ENCODE data around the gene GUCY1A2. TPM values are rescaled to one million over a fixed set of nuclear protein-coding genes. Genes with fewer than 3 reads are reported as not detected.

The GUCY1A2 gene
- total and polyA plus RNA-seq, 2 donors (not counting 1 experiment from before 2014, with no cell fraction given), result not detected

DNA sequence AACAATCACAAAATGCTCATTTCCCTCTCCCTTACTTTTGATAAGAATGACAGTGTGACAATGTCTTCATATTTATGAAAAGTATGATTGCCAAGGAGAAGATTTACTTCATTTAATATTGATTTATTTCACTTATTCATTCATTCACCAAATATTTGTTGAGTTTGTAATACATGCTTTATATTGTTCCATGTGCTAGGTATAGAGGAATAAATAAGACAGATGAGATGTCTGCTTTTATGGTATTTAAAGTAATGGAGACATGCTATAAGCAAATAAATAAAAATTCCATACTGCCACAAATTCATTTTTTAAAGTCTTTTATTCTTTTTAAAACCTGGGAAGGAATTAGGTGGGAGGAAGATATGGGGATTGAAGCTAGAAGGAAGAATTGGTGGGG lies 289.4 kb downstream of the GUCY1A2 start:
- no peak overlapping the region for H3K4me3 ChIP-seq (ENCODE audit: control extremely low read depth in 1 of 5, extremely low read depth in 1 of 5, insufficient read depth in 1 of 5, low read depth in 2 of 5, low read length in 4 of 5)
- H3K27me3 ChIP-seq (replicated peaks in 1 of 4; ENCODE audit: control extremely low read depth in 1 of 4, control insufficient read depth in 3 of 4, insufficient read depth in 4 of 4, low read length in 3 of 4), result no peaks in the 10 kb centered on the region
- ATAC-seq (ENCODE audit: low read depth) (no peak), DNase-seq (no peak)
- Mint-ChIP-seq H3K27ac (no peak overlapping the region), H3K9me3 (ENCODE audit: insufficient read depth) (peaks cover 3% of the 10 kb centered on the region), H3K27me3 (no peaks in the 10 kb centered on the region), H3K4me1 (no peaks in the 10 kb centered on the region), H3K4me3 (no peak overlapping the region)
- H2AFZ ChIP-seq (ENCODE audit: insufficient read depth, low read depth, low read length, poor library complexity, severe bottlenecking), result no peak overlapping the region
- ChIA-PET POLR2A (no interaction called here), CTCF (no interaction called here)
- TF ChIP-seq EZH2 (IDR thresholded peaks at IDR 0.05; ENCODE audit: borderline replicate concordance, insufficient read depth, low read depth, low read length, poor library complexity, severe bottlenecking), result no peak
- TF ChIP-seq CTCF (IDR thresholded peaks at IDR 0.05), result no peak
- H3K9ac ChIP-seq (ENCODE audit: low read length), result no peak overlapping the region
- H4K20me1 ChIP-seq (ENCODE audit: control insufficient read depth, insufficient read depth, low read length, poor library complexity, severe bottlenecking), result no peaks in the 10 kb centered on the region
- no peaks in the 10 kb centered on the region for H3K36me3 ChIP-seq (replicated peaks in 1 of 2; ENCODE audit: control extremely low read depth in 1 of 2, control insufficient read depth in 1 of 2, extremely low read depth in 1 of 2, insufficient read depth in 2 of 2, low read length in 1 of 2)
- H3K4me2 ChIP-seq (replicated peaks; ENCODE audit: low read depth, low read length, poor library complexity, severe bottlenecking), result no peak overlapping the region
- H3K4me1 ChIP-seq (ENCODE audit: control insufficient read depth in 2 of 2, insufficient read depth in 2 of 2, low read length in 2 of 2), result no peaks in the 10 kb centered on the region
- no peak overlapping the region for H3K27ac ChIP-seq (ENCODE audit: low read length in 2 of 2)
- no peaks in the 10 kb centered on the region for H3K79me2 ChIP-seq (ENCODE audit: control insufficient read depth, insufficient read depth, low read length)
- H3K9me3 ChIP-seq (ENCODE audit: control extremely low read depth in 1 of 3, control insufficient read depth in 2 of 3, insufficient read depth in 1 of 3, low read length in 2 of 3), result no peaks in the 10 kb centered on the region
- intact Hi-C loops (cut with micrococcal nuclease), result no loop called here

DNA sequence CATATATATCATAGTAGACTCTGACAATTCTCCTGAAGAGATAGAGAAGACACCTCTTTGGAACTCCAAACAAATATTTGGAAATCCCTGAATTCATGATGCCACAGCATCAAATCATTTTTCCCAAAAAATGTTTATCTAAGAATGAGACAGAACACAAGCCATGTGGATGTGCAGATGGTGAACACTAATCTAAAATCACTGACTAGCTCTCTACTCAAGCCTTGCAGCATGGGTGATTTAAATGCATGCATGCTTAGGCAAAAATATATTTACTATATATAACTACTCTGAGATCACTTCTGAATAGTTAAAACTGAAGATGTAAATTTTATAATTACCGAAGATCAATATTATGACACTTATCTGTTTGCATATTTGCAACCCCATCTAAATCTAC lies 289.9 kb downstream of the GUCY1A2 start:
- intact Hi-C loops (cut with micrococcal nuclease), result no loop called here
- Histone ChIP-seq H3K9me3 (ENCODE audit: control extremely low read depth in 1 of 3, control insufficient read depth in 2 of 3, insufficient read depth in 1 of 3, low read length in 2 of 3) (no peaks in the 10 kb centered on the region), H3K27ac (ENCODE audit: low read length in 2 of 2) (no peak overlapping the region), H3K79me2 (ENCODE audit: control insufficient read depth, insufficient read depth, low read length) (no peaks in the 10 kb centered on the region), H3K4me2 (replicated peaks; ENCODE audit: low read depth, low read length, poor library complexity, severe bottlenecking) (no peak overlapping the region), H3K36me3 (replicated peaks in 1 of 2; ENCODE audit: control extremely low read depth in 1 of 2, control insufficient read depth in 1 of 2, extremely low read depth in 1 of 2, insufficient read depth in 2 of 2, low read length in 1 of 2) (no peaks in the 10 kb centered on the region), H3K9ac (ENCODE audit: low read length) (no peak overlapping the region), H3K4me1 (ENCODE audit: control insufficient read depth in 2 of 2, insufficient read depth in 2 of 2, low read length in 2 of 2) (no peaks in the 10 kb centered on the region), H3K27me3 (replicated peaks in 1 of 4; ENCODE audit: control extremely low read depth in 1 of 4, control insufficient read depth in 3 of 4, insufficient read depth in 4 of 4, low read length in 3 of 4) (no peaks in the 10 kb centered on the region), H2AFZ (ENCODE audit: insufficient read depth, low read depth, low read length, poor library complexity, severe bottlenecking) (no peak overlapping the region), H3K4me3 (ENCODE audit: control extremely low read depth in 1 of 5, extremely low read depth in 1 of 5, insufficient read depth in 1 of 5, low read depth in 2 of 5, low read length in 4 of 5) (no peak overlapping the region), H4K20me1 (ENCODE audit: control insufficient read depth, insufficient read depth, low read length, poor library complexity, severe bottlenecking) (no peaks in the 10 kb centered on the region)
- CTCF ChIA-PET, result no interaction called here
- TF ChIP-seq EZH2 (IDR thresholded peaks at IDR 0.05; ENCODE audit: borderline replicate concordance, insufficient read depth, low read depth, low read length, poor library complexity, severe bottlenecking) (no peak), CTCF (IDR thresholded peaks at IDR 0.05) (no peak)
- ATAC-seq (ENCODE audit: low read depth), result no peak
- POLR2A ChIA-PET, result no interaction called here
- H3K9me3 Mint-ChIP-seq (ENCODE audit: insufficient read depth), result peaks cover 3% of the 10 kb centered on the region
- H3K27ac Mint-ChIP-seq, result no peak overlapping the region
- no peak overlapping the region for H3K4me3 Mint-ChIP-seq
- H3K27me3 Mint-ChIP-seq, result no peaks in the 10 kb centered on the region
- WGBS (ENCODE audit: insufficient coverage), result no CpG with 5 or more reads among the region's 1 CpG
- no peak for DNase-seq
- H3K4me1 Mint-ChIP-seq, result no peaks in the 10 kb centered on the region

All from B cell (primary cell).